Fibroblast of skin of right quadriceps (primary cell): Measurements from ENCODE around the gene NPAS1.
"Not testable (repeated sequence)": the region's sequence is repeated elsewhere in the genome, so short reads cannot be mapped to it uniquely, and the experiment has no call there.

ENCODE experiments used
- DNase-seq: peaks from one replicate; pipeline ENCODE4 v3.0.0-alpha.2; 2013

Gene NPAS1

DNA sequence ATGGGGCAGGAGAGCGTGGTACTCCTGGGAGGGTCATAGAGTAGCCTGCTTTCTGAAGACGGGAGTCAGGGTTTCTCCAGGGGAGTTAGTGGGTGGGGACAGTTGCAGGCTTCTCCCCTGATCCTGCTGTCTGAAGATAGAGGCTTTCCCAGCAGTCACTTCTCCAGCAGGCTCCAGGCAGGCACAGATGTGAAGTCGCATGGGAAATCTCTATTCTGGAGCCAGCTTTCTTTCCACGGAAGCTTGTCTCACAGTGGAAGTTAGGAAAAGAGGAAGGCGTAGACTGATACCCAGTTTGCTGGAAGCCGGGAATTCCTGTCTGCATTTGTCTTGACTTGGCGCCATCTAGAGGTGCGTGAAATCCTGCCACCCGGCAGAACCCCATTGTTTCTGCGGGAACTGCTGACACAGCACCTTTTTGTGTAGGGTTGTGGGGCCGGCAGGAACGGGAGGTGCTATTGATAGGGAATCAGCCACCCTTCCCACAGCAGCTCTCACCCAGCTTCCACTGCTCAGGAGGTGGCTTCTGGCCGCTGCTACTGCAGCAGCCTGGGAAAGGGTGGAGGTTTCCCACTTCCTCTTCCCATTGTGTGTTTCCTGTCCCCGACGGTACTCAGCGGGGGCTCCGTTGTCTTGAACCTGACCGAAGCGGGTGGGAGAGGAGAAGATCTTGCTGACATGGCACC is 28.5 kb upstream of the NPAS1 start:
- DNase-seq, result peak; percentile 83

DNA sequence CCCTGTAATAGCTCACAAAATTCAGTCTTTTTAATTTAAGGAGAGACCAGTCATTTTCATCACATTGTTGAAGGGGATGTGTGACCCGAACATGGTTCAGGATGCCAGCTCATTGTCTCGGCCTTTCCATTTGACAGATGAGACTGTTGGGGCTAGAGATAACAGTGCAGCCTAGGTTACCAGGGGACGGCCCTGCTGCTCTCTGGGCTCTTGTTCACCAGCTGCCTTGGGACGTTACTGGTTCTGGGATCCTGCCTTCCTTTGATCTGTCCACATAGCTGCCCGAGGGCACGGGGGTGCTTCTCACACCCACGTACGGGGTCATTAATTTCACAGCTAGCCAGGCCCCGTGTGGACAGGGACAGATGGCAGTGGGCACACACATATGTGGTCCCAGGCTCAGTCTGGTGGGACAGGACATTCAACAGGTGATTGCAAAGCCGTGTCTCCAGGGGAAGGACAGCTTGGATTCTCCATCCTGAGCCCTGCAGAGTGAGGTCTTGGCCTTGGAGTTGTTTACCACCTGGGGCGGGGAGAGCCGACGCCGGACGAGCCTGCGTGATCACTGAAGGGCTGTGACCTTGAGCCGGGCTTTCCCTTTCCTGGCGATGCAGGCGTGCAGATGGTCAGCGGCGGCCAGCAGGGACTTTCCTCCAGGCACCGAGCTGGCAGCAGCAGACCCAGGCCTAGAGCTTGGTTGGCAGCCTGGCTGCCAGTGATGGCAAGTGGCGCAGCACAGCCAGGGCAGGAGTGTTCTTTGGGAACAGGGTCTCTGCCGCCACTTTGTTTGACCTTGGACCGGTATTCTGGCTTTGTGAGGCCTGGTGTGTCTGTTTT is 26.7 kb upstream of the NPAS1 start:
- DNase-seq, result no peak

DNA sequence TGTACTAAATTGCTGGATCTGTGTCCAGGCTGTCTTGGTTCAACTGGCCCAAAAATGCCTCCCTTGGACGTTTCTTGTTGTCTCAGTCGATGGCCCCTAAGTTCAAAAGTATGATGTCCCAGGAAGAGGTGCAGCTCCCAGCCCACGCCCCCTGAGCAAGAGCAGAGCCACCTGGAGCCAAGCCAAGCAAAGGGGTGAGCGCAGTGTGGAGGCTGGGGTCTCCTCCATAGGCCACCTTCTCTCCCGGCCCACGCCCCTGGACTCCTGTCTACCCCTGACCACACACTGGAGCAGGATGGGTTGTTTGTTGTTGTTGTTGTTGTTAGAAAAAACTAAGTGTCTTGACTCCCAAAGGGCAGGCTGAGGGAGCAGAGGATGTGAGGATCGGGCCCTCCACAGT is 26.0 kb upstream of the NPAS1 start:
- DNase-seq, result no peak

DNA sequence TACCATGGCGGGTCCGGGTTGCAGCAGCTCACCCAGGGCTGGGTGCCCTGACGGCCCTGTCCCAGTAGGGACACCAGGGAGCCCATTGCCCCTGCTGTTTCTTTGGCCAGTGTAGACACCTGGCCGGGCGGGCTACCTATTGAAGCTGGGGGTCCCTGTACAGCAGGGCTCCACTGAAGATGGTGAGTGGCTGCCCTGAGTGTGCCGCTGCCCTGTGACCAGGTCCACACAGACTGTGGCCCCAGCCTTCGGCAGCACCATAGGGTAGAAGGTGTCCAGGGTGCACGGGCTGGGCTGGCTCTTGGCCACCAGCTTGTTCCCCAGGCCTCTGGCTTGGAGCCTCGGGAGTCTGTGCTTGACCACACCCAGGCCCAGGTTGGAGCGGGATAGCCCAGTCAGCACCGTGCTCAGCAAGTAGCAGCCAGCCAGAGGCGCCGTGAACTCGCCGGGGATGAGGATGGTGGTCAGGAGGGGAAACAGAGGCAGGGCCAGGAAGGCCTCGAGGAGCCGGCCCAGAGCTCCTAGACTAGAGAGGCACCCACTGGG is 25.4 kb upstream of the NPAS1 start:
- no peak for DNase-seq

DNA sequence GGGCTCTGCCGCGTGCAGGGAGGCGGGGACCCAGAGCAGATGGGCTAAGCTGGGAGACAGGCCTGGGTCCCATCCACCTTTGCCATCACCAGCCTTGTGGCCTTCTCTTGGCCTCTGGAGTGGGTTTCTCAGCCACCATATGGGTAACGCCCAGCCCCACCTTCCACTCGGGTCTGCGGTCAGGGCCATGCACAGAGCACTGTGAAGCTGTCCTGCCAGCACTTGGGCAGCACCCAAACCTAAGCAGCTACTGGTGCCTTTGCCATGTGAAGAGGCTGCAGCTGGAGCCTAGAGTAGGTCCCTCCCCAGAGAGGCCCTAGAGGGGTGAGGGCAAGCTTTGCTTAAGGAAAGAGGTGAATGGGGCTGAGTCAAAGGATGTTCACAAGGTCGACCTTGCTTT is 24.1 kb upstream of the NPAS1 start:
- DNase-seq, result no peak

- DNase-seq, result no peak
Measured at GRCh38 chr19:46998445-46999125, 21.1 kb upstream of the NPAS1 start.

GRCh38 chr19:46999377-46999776 is 20.3 kb upstream of the NPAS1 start:
- DNase-seq, result no peak

- DNase-seq, result no peak
Measured at GRCh38 chr19:46999878-47000277, 19.8 kb upstream of the NPAS1 start.

DNA sequence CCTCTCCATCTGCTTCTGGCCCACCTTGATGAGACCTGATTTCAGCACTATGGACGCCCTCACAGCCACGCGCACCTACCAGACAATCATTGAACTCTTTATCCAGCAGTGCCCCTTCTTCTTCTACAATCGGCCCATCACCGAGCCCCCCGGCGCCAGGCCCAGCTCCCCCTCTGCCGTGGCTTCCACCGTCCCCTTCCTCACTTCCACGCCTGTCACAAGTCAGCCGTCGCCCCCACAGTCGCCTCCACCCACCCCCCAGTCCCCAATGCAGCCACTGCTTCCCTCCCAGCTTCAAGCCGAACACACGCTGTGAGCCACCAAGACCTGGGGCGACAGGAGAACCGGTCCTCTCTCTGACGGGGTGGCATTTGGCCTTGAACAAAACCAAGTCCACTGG is 19.3 kb upstream of the NPAS1 start:
- no peak for DNase-seq

GRCh38 chr19:47001584-47001983 is 18.1 kb upstream of the NPAS1 start:
- DNase-seq, result no peak

- DNase-seq, result no peak
Measured at GRCh38 chr19:47002106-47002766, 17.4 kb upstream of the NPAS1 start.

DNA sequence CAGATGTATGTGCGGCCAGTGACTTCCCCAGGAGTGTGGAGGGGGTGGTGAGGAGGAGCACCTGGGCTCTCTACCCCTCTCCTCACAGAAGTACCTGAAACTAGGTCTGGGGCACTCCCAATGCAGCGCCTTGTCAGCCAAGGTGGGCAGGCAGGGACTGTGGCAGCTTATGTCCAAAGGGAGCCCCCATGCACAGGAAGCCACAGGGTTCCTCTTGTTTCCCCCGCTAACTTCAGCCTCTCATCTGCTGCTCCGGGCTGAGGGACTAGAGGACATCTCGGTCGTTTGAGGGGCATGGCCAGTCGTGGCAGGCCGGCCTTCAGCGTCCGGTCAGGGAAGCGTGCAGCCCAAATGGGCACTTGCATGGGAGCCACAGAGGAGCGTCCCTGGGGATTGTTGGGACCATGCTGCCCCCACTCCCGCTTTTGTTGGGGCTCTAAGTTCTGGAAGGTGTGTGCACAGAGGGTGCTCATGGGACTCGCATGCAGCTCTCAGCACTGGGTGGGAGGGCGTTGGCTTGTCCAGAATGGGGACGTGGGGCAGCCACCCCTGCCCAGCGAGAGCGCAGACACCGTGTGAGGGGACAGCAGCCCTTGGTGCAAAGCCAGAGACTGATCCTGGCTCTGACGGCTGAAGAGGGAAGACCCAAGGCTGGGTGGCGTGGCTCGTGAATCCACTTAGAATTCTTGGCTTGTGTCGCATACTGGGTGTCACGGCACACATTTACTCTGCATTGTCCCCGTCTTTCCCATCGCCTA is 16.6 kb upstream of the NPAS1 start:
- DNase-seq, result no peak

GRCh38 chr19:47003611-47004465 is 15.8 kb upstream of the NPAS1 start:
- no peak for DNase-seq

DNA sequence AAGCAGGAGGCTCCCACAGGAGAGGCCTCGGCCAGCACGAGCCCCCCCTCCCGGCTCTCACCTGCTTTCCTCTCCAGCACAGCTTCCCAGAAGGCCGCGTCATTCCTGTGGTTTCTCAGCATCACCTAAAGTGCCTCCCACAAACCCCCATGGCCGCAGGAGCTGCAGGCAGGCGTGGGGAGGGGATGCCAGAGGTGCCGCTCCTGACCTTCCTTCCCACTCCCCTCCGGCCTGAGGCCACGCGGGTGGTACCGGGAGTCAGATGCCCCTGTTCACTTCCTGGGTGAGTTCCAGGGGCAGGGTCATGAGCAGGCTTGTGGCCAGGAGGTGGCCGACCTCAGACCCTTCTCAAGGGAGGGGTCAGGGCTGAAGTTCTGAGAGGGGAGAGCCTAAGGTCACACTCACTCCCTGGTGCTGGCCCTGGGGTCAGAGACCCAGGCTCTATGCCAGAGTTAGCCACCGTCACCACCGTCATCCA is 14.4 kb upstream of the NPAS1 start:
- DNase-seq, result no peak

- peak; percentile 23 for DNase-seq
Measured at GRCh38 chr19:47005873-47006272, 13.8 kb upstream of the NPAS1 start.

- no peak for DNase-seq
Measured at GRCh38 chr19:47006496-47006895, 13.1 kb upstream of the NPAS1 start.

- DNase-seq, result not testable (repeated sequence)
Measured at GRCh38 chr19:47010549-47010948, 9.1 kb upstream of the NPAS1 start.

DNA sequence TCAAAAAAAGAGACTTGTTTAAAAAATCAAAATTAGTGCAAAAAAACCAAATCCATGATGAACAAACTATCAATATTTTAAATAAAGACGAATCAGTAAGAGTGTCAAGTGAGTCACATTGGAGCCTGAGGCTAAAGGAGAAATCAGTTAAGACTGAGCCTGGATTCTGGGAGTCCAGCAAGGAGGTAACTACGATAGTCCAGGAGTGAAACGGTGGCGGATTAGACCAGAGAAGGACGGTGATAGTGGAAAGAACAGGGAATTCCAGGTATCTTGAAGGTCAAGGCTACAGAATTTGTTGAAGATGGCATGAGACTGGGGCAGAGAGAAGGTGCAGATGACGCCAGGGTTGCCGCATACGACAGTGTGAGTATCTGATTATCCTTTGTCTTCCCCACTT is 7.0 kb upstream of the NPAS1 start:
- no peak for DNase-seq

DNA sequence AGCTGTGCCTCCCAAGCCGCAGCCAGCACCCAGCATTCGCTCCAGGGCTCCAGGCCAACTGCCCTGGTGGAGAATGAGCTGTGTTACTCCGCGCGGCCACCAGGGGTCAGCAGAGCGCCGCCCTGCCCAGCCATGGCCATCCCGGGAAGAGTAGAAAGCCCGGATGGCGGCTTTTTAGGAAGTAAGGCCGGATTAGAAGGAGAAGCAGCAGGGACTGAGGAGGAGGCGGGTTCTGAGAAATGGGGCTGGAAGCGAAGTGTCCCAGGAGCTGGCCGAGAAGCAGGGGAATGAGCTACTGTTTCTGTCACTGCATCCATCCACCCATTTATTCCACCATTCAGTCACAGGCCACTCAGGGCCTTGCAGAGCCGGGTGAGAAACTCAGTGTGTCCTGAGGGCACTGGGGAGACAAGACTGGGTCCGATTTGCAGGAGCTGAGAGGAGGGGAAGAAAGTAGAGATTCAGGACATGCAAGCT is 6.6 kb upstream of the NPAS1 start:
- peak; percentile 68 for DNase-seq

- no peak for DNase-seq
Measured at GRCh38 chr19:47018923-47019322, 714 bp upstream of the NPAS1 start.
